Fibroblast of lung (primary cell): ENCODE results near the gene DENND1A.

Source experiments
- EZH2 ChIP-seq: IDR thresholded peaks from 2 replicates; pipeline ENCODE4 v1.5.1; 2012; ENCODE audit warnings: low read length, control low read depth, mild to moderate bottlenecking; ENCODE audit errors: missing control alignments
- TF ChIP-seq, protein P1 (sequence below), 2 donors: IDR thresholded peaks in 1 of 2; conservative IDR thresholded peaks in 1 of 2; 1 replicate in 1 of 2; 2 replicates in 1 of 2; pipeline ENCODE4 v1.5.1; 2011 to 2012; ENCODE audit warnings: low read length in 2 of 2, control low read depth in 1 of 2, inconsistent platforms in 1 of 2, low read depth in 1 of 2, mild to moderate bottlenecking in 1 of 2

DNA sequence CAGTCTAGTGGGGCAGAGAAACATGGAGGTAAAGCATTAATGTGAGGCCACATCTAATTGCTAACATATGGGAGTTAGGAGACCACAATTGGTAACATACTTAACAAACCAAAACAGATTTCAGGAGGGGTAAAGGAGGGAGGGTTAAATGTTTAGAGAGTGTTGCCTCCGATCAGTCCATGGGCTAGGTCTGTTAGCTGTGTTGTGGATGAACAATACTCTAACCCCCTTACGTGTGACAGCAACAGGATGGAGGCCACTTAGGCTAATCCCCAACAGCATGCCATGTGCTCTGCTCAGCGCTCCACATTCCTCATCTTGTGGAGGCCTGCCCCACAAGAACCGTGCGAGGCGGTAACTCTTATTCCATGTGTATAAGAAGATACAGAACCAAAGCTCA, 406.9 kb downstream of the DENND1A start:
- TF ChIP-seq, protein P1, sequence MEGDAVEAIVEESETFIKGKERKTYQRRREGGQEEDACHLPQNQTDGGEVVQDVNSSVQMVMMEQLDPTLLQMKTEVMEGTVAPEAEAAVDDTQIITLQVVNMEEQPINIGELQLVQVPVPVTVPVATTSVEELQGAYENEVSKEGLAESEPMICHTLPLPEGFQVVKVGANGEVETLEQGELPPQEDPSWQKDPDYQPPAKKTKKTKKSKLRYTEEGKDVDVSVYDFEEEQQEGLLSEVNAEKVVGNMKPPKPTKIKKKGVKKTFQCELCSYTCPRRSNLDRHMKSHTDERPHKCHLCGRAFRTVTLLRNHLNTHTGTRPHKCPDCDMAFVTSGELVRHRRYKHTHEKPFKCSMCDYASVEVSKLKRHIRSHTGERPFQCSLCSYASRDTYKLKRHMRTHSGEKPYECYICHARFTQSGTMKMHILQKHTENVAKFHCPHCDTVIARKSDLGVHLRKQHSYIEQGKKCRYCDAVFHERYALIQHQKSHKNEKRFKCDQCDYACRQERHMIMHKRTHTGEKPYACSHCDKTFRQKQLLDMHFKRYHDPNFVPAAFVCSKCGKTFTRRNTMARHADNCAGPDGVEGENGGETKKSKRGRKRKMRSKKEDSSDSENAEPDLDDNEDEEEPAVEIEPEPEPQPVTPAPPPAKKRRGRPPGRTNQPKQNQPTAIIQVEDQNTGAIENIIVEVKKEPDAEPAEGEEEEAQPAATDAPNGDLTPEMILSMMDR (conservative IDR thresholded peaks at IDR 0.05 in 1 of 2, IDR thresholded peaks at IDR 0.05 in 1 of 2; ENCODE audit: low read depth in 1 of 2, low read length in 2 of 2), result no peak
- TF ChIP-seq EZH2, result no peak
